Stimulated activated naive CD4-positive, alpha-beta T cell (primary cell): ENCODE results near the gene ANKRD29.
"Not testable (repeated sequence)": the region's sequence is repeated elsewhere in the genome, so short reads cannot be mapped to it uniquely, and the experiment has no call there.

ENCODE experiments used
- DNase-seq, 6 experiments: peaks; one replicate each; lab custom pipeline; 2025; lab: John Stamatoyannopoulos, UW

Gene ANKRD29

DNA sequence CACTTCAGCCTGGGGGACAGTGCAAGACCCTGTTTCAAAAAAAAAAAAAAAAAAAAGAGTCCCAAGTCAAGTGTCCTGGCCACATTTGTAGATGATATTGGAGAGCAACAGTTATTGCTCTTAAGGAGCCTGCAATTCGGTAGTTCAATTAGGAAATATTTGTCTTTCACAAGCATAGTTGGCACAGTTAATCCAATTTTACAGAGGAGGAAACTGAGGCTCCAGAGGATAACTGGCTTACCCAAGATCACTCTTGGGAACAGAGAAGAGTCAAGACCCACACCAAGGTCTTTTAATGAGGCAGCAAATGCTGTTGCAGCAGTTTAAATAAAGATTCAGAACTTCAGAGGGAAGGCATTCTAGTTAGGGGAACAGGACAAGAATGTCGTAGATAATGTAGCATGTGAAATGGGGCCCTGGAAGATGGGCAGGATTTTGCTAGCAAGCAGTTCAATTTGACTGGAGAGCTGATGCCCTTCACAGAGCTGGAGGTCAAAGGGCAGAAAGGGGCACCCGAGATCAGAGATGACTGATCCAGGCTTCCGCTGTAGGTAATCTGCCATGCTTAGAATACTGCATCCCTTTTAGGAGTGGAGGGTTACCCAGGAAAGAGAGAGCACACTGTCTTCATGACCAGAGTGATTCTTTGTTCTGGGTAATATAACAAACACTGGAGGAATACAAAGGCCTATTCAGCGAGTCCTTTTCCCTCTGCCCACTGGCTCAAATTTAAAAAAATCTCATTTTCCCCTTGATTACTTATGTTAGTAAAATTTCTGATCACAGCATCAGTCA, 79.4 kb downstream of the ANKRD29 start:
- DNase-seq = no peak

DNA sequence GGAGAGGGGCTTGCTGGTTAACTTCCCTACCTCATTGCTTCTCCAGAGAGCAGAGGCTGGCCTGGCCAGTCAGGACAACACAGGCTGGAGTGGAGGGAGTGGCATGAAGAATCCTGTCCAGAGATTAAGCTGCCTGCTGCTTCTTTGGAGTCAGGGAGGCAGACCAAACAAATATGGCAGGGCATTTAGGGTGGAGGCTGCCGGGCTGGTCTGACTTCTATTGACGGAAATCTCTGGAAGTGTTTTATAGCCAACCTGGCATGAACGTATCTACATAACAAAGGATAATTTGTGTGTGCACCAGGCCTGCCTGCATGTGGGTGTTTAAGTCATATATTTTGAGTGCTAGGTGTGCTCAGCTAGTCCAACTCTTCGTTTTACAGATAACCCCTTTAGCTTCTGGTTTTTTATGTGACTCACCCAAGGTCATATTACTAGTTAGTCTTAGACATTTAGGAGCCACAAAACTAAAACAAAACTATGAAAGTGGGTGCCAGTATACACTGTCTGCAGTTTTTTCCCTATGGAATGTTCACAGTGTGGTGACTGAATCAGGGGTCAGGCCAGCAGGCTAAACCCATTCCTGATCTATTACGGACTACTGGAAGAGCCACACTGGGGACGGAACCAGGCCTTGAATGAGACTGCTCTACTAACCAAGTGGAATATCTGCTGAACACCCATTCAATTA, 81.9 kb downstream of the ANKRD29 start:
- no peak for DNase-seq

DNA sequence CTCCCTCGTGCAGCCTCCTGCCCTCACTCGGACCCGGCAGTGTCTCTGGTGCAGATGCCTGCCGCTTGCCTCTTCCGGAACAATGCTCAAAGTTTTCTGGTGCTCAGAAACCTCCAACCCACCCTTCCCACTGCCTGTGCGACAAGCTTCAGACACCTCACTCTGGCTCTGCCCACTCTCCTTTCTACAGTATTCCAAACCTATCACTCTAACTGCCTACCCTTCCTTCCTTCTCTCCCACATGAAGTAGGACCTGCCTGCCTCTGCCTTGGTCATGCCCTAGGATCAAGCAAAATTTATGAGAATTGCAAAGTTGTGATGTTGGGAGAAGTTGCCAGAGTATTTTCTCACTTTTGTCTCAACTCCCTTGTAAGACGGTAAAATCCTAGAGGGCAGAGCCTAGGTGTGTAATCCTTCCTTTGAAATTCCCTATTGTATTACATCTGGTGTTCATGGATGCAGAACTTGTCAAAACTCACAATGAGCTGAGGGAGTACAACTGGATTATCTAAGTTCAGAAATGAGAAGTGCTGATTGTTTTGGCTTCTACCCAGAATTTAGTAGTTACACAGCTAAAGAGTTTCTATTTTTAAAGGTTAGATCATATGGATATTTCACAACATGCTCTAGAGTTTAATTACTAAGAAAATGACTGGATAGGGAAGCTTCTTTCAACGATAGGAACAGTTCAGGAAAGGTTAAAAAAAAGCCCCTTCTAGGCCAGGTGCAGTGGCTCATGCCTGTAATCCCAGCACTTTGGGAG, 83.6 kb downstream of the ANKRD29 start:
- DNase-seq = no peak

DNA sequence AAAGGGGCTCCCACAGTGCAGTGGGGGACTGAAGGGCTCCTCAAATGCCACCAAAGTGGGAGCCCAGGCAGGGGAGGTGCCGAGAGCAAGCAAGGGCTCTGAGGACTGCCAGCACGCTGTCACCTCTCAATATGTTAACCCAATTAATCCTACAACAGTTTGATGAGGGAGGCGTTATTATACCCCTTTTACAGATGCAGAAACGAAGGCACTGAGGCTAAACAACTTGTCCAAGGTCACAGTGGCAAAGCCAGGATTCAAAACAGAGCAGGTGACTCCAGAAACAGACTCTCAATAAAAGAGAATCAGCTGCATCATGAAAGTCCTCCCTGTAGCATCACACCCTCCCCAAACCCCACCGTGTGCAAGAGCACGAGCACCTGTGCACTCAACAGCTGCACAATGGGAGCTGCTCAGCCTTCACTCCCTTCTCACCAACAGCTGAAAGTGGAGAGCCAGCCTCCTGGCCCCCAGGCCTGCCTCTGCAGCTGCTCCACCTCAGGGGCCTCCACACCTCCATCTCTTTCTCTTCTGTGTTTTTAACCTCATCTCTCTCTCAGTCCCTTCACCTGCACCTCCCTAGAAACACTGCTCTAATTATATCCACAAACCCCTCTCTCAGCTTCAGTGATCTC, 84.5 kb downstream of the ANKRD29 start:
- no peak for DNase-seq

DNA sequence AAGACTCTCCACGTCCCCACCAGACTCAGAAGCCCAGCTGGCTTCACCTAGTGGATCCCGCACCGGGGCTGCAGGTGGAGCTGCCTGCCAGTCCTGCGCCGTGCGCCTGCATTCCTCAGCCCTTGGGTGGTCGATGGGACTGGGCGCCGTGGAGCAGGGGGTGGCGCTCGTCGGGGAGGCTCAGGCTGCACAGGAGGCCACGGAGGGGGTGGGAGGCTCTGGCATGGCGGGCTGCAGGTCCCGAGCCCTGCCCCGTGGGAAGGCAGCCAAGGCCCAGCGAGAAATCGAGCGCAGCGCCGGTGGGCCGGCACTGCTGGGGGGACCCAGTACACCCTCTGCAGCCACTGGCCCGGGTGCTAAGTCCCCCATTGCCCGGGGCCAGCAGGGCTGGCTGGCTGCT, 85.2 kb downstream of the ANKRD29 start:
- not testable (repeated sequence) for DNase-seq

DNA sequence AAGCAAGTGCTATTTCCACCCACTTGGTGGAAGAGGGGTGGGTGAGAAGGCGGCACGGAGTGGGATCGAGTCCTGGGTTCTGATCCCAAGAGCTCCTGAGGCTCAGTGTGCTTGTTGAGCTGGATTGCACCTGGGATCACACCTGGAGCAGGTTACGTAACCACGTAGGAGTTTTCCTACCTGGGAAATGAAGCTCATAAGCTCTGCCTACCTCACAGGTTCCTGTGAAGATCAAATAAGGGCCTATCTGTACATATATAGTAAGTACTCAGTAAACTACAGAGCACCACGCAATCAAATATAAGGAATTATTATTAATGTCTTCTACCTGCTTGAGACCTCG, 87.4 kb downstream of the ANKRD29 start:
- no peak for DNase-seq

DNA sequence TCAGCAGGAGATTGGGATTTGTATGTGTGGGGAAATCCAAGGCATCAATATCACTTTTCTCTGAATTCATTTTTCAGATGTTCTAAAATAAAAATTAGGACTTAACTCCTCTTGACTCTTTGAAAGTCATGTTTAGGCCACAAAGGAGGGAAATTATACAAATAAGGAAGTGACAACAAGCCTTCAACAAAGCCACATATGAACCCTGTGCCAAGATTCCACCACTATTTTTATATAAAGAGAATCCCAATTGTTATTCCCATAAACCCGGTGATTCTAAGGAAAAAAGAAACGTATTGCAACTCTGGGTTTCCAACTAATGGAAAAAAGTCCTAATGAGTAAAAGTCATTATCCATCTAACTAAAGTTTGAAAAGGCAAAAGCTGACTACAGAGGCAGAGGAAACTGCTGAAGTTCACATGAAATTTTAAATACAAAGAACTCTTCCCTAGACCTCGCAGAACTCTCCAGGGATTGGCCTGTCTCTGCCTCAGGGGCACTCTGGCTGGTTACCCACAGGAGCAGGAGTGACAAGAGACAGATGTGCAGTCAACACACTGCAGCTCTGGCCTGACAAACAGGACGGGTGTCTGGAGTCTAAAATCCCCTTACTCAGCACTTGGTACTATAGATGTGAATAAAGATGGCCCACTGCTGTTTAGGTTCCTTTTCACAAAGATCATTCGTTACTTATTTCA, 88.0 kb downstream of the ANKRD29 start:
- no peak for DNase-seq

DNA sequence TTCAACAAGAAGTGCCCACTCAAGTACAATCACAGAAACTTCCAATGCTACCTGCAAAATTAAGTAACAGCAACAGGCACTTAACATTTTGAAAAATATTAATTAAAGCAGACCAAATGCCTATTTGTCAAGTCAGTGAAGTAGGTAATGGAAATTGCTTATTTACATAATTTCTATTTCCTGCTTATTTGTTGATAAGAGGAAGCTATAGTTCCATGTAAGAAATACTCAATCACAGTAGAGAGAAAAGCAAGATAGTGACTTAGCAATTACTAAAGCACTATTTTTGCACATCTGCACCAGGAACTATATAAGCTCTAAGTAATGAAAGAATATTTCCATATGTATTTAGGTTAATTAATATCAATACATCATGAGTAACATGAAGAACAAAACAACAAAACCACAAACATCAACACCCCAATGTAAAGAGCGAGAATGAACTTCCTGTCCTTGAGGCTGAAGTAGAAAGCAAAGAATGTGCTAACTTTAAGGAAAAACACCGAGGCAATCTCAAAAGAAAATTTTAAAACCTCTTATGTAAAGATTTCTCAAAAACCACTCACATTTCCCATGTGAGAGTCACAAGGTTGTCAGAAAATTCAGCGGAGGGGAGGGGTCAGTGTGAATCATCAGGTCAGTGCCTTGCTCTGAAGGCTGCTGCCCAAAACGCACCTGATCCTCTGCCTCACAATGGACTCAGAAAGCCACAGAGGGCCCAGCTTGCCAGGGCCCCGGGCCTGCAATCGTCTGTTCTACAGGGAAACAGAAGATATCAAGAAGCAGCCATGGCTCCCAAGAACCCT, 88.9 kb downstream of the ANKRD29 start:
- DNase-seq = peak in 1 of 6 experiments; percentile 3

DNA sequence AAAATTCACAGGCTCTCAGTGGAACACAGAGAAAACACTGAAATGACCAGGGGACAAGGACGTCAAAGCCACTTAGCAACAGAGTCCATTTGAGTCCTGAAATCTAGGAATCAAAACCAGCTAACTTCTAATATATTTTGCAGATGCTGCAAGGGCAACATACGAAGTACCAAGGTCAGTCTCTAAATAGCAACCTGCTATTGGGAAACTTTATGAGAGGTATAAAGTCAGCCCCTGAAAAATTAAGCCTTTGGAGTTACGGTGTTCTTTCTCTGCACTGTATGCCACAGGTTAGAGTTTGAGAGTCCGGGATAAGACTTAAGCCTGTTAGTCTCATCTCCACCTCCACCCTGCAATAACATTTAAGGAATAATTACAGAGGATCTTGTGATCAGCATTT, 89.7 kb downstream of the ANKRD29 start:
- DNase-seq = no peak

DNA sequence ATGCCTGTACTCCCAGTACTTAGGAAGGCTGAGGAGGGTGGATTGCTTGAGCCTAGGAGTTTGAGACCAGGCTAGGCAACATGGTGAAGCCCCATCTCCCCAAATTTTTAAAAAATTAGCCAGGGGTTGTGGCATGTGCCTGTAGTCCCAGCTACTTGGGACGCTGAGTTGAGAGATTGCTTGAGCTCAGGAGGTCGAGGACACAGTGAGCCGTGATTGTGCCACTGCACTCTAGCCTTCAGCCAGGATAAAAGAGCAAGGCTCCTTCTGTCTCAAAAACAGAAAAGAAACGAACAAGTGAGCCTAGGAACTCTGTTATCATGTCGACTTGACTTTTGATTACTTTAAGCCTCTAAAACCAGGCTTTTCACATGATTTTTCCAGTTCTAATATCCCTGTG, 90.1 kb downstream of the ANKRD29 start:
- no peak for DNase-seq

DNA sequence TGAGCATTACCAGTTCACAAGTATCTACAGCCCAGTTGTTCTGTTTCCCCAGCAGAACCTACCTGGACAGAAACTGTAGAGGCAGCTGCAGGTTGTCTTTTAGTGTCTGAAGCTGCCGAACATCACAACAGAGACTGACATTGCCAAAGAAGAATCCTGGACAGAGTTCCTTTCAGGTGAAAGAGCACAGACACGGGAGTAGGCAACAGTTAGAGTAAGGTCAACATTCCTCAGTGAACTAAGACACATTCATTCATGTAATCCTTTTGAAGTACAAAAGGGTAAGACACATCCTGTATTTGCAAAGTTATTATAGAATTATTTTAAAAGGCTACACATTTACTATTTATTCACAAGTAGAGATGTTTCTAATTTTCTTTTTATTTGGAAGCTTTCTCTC, 90.7 kb downstream of the ANKRD29 start:
- DNase-seq = no peak

DNA sequence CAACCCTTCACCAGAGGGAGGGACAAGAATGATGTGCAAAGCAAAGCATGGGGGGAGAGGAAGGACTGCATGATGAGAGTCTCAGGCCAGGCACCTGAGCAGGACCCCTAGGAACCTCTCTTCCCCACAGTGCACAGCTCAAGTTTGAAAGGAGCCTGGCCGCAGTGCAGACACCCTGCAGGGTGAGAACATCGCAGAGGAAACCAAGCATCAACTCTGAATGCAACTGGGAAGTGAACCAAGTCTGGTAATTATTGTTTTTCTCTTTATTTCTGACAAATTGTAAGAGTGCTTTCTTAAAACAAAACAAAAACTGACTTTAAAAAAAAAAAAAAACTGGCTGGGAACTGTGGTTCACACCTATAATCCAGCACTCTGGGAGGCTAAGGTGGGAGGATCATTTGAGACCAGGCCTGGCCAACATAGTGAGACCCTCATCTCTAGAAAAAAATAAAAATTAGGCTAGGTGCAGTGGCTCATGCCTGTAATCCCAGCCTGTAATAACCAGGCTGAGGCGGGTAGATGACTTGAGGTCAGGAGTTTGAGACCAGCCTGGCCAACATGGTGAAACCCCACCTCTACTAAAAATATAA, 91.7 kb downstream of the ANKRD29 start:
- no peak for DNase-seq

DNA sequence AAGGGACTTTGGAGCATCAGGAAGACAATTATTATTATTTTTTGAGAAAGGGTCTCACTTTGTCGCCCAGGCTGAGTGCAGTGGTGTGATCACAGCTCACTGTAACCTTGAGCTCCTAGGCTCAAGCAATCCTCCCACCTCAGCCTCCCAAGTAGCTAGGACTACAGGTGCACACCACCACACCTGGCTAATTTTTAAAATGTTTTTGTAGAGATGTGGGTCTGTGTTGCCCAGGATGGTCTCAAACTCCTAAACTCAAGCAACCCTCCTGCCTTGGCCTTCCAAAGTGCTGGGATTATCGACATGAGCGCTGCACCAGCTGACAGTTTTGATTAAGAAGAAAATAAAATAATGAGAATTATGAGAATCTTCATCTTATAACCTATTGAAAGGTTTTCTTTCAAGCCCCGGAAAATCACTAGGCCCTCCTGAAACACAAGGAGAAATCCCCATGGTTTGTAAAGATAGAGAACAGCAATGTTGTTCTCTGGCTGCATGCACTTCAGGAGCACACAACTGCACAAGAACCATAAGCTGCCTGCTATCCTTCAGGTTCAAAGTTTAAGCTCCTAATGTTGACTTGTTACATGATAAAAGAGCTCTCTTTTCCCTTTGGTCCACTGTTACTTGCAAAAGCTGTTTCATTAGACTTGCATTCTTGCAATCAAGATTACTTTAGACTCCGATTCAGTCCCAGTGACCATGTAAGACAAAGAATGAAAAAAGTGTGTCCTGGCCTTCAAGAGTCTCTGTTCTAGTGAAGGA, 93.2 kb downstream of the ANKRD29 start:
- DNase-seq = no peak

DNA sequence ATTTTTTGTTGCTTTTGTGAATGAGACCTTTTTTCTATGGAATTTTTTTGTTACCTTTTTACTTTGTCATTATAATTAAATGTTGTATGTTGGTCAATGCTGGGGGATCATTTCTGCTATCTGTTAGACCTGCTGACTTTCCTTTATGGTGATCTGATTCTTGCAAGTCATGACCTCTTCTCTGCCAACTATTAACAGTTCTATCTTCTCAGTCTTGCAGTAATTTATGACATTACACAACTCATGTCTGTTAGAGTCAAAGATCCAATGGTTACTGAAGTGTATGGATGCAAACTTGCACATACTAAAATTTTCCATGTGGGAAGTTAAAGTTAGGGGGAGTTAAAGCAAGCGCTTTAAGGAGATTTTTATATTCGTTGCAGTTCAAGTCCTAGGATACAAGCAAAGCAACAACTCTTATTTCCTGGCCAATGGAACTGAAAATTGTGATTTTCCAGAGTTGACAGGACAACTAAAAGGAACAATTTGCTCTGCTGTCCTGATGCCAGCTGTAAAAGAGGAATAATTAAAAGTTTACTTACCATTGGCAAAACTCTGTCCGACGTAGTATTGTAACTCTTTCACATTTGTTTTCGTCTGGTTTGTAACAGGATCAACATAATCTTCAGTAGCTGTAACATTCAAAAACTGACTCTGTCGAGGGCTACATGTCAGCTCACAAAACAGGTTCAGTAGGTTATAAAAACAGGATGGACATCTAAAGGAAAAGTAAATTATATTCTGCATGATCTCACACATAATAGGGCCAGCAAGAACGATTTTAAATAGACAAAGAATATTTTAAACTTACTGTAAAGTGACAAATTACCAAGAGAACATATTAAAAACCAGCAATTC, 94.2 kb downstream of the ANKRD29 start:
- no peak for DNase-seq

DNA sequence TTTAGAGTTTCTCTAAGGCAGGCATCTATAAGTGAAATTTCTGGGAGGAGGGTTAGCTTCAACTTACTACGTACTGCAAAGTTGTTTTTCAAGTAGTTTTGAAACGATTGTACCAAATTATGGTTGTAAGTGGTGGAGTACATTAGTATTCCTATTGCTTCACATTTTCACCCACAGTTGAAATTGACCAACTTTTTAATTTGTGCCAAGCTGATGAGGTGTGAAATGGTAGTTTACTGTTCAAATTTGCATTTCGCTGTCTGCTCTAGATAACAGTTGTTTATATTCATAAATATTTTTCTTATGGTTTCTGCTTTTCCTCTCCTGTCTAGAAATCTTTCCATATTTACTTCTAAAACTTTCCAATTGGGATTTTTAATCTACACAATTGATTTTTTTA, 95.0 kb downstream of the ANKRD29 start:
- no peak for DNase-seq

DNA sequence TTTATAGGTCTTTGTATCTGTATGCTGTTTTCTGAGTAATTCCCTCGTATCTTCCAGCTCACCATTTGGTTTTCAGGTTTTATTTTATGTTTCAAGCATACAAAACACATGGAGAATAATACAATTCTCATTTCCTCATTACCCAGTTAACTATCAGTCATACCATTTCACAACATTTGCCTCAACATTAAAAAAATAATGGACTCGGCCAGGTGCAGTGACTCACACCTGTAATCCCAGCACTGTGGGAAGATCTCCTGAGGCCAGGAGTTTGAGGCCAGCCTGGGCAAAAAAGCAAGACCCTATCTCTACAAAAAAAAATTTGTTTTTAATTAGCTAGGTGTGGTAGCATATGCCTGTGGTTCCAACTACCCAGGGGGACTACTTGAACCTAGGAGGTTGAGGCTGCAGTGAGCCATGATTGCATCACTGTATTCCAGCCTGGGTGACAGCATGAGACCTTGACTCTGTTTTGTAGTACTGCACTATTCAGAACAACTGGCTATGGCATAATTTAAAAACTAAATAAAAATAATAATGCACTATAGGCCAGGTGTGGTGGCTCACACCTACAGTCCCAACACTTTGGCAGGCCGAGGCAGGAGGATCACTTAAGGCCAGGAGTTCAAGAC, 96.7 kb downstream of the ANKRD29 start:
- no peak for DNase-seq

DNA sequence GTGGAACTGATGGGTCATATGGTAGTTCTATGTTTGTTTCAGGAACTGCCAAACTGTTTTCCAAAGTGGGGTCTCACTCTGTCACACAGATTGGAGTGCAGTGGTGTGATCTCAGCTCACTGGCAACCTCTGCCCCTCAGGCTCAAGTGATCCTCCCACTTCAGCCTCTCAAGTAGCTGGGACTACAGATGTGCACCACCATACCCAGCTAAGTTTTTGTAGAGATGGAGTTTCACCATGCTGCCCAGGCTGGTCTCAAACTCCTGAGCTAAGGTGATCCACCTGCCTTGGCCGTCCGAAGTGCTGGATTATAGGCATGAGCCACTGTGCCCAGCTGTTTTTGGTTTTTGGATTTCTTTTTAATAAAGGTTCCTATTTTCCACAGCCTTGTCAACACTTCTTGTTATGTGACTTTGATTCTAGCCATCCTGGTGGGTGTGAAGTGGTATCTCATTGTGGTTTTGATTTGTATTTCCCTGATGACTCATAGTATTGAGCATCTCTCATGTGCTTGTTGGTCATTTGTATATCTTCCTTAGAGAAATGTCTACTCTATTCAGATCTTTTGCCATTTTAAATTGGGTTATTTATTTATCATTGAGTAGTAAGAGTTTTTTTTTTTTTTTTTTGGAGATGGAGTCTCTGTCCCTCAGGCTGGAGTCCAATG, 99.2 kb downstream of the ANKRD29 start:
- DNase-seq = no peak

DNA sequence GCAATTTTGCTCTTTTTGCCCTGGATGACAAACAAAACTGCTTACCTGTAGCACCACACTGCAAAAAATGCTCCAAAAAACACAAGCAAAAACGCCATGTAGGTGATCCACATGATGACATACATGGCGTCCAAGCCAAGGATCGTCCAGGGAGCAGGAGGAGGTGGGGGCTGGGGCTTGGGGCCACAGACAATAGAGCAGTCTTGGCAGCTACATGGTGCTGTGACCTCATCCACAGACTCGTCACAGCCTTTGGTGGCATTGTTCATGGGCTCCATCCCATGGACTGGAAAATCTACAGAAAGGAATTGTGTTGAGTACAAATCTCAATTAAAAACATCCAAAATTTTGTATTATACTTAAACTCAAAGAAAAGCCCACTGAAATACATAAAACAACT, 102.5 kb downstream of the ANKRD29 start:
- DNase-seq = no peak
